Caki2 (cell line): Measurements from ENCODE around the gene CKLF. TPM values are rescaled to one million over a fixed set of nuclear protein-coding genes. Genes with fewer than 3 reads are reported as not detected.
A peak's percentile ranks its signal among the peaks of the same experiment; 100 is the strongest.
"Not testable (repeated sequence)": the region's sequence is repeated elsewhere in the genome, so short reads cannot be mapped to it uniquely, and the experiment has no call there.

Experiments used
- DNase-seq: peaks from one replicate; pipeline ENCODE4 v3.0.0-alpha.2; 2015; ENCODE audit warnings: low read depth
- in situ Hi-C: cut with HindIII; loops from 2 replicates; pipeline ENCODE4 v1.10.0; 2016; ENCODE audit warnings: low sequenced_read_pairs, low pct_unique_long_range_greater_than_20kb, mixed read lengths
- total RNA-seq: library from RNA; depleted of rRNA; stranded (reverse); fragments of >200 nt; shearing (Covaris generic); gene quantifications from 2 replicates; pipeline ENCODE4 v1.2.3, GENCODE V29; 2014; ENCODE audit warnings: low replicate concordance; rRNA removed

The CKLF gene
- total RNA-seq, 1 experiment from 2014 or later = 128 TPM

DNA sequence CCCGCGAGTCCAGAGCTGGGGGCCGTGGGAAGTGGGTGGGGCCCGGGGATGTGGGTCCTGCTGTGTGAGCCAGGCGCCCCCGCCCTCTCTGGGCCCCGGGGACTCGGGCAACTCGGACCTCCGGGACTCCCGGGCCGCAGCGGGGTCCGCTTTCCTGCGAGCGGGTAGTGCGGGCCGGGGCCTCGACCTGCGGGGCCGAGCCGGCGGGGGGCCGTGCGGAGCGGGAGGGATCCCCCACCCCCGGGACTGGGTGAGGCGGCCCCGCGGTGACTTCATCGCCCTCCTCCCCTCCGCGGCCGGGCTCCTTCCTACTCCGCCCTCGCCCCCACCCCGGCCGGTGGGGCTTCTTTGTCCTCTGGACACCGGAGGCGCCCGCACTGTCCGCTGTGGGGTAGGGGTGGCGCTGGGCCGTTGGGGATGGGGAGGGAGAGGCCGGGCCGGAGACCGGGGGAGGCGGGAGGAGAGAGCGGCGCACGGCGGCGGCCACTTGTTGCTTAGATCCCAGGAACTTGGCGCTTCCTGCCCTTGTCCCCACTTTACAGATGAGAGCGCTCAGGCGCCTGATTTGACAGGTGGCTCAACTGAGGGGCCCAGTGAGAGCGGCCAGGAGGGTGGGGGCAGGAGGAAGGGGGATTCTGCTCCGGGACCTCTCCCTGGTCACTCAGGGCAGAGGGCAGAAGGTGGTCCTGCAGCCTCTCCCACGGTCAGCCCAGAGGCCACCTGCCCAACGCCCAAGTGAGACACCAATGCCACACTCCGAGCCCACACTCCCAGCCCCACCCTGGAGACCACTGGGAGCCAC, 53.0 kb downstream of the CKLF start:
- in situ Hi-C loops = no loop called here
- peak; percentile 49 for DNase-seq

DNA sequence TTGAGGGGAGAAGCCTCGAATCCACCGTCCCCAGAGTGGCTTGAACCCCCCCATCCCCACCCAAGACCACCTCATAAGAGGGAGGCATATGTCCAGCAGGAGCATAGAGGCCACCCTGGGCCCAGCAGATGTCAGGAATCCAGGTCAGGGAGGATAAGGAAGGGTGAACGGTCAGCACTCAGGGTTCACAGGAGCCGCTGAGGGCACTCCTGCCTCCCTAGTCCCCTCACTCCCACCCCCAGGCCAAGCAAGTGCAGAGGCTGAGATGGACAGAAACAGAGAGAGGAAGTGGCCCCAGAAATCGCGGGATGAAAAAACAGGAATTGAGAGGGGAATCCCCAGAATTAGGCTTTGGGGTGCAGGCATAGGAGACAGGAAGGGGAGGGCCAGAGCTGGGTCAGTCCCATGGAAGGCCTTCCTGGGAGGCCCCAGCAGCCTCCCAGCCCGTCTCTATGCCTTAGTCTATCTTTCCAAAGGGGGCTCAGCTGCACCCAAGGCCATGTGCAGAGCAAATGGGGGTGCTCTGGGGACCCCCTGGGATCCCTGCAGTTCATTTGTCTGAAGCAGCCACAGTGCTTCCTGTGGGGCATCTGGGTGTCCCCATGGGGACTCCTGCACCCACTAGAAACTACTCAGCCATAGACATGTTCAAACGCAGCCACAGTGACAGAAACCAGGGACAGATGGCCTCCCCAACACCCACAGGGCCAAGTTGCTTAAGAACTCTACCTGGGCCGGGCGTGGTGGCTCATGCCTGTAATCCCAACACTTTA, 53.8 kb downstream of the CKLF start:
- no peak for DNase-seq
- in situ Hi-C loops = no loop called here

DNA sequence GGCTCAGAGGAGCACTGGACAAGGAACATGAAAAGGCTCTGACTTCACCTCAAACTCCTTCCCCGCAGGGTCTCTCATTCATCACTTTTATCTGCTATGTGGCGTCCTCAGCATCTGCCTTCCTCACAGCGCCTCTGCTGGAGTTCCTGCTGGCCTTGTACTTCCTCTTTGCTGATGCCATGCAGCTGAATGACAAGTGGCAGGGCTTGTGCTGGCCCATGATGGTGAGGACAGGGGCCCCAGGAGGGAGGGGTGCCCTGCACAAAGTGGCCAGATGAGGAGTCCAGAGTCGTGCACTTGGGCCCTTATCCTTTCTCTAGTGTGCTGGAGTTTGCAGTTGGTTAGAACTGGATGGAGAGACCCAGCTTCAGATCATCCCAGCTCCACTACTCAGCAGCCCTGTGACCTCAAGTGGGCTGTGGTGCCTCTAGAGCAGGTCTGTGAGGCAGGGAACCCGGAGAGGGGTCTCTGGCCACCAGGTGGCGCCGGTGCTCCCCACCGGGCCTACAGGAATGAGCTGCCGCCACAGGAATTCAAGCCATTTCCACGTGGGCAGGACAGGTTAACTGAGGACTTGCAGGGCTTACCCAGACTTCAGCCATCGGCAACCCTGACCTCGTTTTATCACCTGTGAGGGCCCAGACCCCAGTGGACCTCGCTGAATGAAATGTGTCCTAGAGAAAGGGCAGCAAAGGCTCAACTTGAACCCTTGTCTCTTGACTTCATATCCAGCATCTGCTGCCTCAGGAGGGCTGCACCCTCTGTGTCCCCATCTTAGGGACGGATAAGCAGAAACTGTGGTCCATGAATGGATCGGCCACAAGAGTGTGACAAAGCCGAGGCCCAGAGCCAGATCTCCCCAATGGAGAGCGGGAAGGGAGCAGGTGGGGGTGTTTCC, 56.1 kb downstream of the CKLF start:
- DNase-seq = peak; percentile 81
- in situ Hi-C loops = no loop called here

DNA sequence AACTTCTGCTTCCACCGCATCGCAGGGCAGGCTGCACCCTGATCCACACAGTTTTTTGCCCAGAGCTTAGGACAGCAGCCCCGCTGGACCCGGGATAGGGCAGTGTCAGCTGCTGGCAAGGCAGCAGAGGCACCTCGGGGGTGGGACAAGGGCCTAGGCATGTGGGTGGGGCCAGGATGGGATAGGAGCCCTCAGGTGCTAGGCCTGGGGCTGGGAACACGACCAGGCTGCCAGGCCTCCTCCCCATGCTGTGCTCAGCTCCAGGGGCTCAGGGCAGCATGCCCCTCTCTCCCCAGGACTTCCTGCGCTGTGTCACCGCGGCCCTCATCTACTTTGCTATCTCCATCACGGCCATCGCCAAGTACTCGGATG, 56.7 kb downstream of the CKLF start:
- in situ Hi-C loops = no loop called here
- no peak for DNase-seq

DNA sequence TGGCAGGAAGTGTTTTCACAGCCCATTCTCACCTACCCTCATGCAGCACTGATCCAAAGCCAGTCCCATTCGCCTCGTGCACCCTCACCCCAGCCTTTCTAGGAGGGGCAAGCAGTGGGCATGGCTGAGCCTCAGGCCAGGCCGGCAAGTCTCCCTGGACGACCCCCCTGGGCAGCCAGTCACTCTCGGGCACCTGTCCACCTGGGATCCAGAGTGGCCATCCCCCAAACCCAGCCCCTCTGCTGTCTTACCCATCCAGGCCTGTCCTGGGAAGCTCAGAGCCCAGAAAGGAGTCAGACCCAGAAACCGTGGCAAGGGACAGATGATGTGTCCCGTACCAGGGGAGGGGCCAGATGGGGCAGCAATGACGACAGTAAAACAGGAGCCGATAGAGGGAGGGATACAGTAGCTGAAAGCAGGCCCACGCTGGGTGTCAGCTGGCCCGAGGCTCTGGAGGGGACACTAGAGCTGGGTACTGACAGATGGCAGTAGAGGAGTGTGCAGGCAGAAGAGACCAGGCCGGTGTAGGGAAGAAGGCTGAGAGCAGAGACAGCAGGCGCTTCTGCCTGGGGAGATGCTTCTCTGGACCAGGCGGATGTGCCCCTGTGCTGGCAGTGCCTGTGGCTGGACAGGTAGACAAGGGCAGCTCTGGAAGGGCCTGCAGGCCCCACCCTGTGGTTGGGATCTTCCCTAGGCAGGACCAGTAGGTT, 57.9 kb downstream of the CKLF start:
- in situ Hi-C loops = no loop called here

DNA sequence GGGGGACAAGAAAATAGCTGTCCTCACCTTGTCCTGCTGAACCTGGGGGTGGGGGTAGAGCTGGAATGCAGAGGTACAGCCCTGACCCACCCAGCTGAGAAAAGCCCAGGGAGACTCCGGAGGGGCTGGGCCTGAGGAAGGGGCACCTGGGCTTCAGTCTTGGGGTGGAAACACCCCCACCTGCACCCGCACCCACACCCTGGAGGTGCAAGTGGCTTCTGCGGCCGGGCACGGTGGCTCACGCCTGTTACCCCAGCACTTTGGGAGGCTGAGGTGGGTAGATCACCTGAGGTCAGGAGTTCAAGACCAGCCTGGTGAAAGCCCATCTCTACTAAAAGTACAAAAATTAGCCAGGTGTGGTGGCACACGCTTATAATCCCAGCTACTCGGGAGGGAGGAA, 59.5 kb downstream of the CKLF start:
- DNase-seq, in situ Hi-C loops: not testable (repeated sequence)

More for the DNA sequence above, 57.9 kb downstream of the CKLF start:
- DNase-seq = no peak

DNA sequence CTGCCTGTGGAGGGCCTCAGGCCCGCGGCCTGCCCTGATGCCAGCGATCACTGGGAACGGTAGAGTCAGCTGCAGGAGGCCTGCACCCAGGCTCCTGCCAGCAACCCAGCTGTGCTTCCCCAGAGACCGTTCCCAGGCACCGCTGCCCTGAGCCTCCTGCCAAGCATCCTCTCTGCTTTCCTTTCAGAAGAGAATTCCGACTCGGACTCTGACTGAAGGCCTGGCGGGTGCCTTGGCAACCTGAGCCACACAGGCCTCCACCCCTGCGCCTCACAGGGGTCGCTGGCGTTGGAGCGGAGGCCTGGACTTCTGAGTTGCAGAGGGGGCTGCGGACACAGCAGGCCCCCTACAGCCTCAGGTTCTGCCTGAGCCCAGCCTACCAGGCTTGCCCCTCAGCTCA, 60.0 kb downstream of the CKLF start:
- no peak for DNase-seq
- in situ Hi-C loops = no loop called here

DNA sequence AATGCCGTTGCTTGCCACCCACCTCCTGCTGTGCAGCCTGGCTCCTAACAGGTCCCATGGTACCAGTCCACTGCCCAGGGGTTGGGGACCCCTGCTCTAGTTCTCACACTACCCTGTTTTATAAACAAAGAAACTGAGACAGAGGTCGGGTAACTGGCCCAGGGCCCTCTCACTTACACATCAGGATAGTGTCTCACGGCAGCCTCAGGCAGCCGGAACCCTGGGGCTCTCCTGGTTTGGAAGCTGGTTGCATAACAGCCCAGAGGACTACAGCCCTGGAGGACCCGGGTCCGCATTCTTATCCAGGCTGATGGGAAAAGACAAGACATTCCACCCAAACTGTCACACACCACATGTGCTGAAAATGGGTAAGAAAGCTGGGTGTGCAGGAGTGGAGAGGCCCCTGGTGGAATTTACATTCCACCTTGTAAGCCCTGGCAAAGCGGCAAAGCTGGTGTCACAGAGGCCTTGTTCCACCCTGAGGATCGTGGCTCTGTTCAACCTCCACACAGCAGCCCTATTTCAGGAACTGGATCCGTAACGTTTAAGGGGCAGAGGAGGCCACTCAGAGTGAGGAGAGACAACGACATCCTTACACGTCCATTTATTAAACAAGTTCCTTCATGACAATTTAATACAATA, 61.9 kb downstream of the CKLF start:
- in situ Hi-C loops = no loop called here
- no peak for DNase-seq

Other genes starting within 250 kb of the CKLF start
- gene CDH5, start 185.9 kb upstream of the CKLF start, total RNA-seq = not detected in 2 replicates
- 1.9 and 3.8 TPM in 2 replicates for gene BEAN1, start 125.3 kb upstream of the CKLF start, total RNA-seq
- 18.2 and 20.6 TPM in 2 replicates for gene TK2, start 2.5 kb upstream of the CKLF start, total RNA-seq
- gene CMTM1, start 13.9 kb downstream of the CKLF start, total RNA-seq = 0.52 and 1.5 TPM in 2 replicates
- gene CMTM2, start 26.9 kb downstream of the CKLF start, total RNA-seq = not detected in 2 replicates
- 46.9 and 68.3 TPM in 2 replicates for gene CMTM3, start 52.1 kb downstream of the CKLF start, total RNA-seq
- 14.3 and 16.2 TPM in 2 replicates for gene CMTM4, start 144.2 kb downstream of the CKLF start, total RNA-seq
- 45.7 and 66.9 TPM in 2 replicates for gene DYNC1LI2, start 199.0 kb downstream of the CKLF start, total RNA-seq
- gene TERB1, start 249.0 kb downstream of the CKLF start, total RNA-seq = not detected in 2 replicates